NCI-H510A (cell line): ENCODE results near the gene TMEM87B.

Experiments used
- DNase-seq: peaks from one replicate; lab custom pipeline; 2025; lab: John Stamatoyannopoulos, UW

TMEM87B gene

DNA sequence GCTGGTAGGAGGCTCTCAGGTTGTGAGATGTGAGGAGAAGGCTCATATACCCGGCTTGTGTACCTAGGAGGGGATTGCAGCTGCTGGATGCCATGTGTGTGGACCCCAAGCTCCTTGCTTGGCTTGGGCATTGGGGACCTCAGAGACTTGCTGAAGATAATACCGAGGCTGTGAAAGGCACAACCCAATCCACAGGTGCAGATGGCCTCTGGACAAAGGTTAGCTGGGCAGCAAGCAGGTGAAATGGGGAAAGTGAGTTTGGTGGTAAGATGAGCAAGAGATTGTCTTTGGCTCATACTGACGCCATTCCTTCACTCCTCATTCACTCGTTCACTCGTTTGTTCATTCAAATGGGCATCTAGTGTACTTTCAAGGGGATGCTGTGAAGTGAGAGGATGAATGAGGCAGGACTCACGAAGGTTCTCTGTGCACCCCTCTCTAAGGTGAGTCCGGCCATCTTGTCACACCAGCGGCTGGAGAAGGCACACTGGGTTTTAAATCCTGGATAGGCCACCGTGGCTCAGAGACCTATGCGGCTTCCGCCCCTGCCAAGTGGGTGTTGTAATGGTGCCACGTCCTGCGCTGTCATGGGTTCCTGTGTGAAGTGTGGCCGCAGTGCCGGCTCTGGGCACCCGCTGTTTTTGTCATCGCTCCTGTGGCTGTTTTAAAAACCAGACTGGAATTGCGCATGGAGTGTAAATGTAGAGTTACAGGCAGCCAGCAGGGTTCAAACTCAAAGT lies 96.8 kb downstream of the TMEM87B start:
- DNase-seq: no peak

DNA sequence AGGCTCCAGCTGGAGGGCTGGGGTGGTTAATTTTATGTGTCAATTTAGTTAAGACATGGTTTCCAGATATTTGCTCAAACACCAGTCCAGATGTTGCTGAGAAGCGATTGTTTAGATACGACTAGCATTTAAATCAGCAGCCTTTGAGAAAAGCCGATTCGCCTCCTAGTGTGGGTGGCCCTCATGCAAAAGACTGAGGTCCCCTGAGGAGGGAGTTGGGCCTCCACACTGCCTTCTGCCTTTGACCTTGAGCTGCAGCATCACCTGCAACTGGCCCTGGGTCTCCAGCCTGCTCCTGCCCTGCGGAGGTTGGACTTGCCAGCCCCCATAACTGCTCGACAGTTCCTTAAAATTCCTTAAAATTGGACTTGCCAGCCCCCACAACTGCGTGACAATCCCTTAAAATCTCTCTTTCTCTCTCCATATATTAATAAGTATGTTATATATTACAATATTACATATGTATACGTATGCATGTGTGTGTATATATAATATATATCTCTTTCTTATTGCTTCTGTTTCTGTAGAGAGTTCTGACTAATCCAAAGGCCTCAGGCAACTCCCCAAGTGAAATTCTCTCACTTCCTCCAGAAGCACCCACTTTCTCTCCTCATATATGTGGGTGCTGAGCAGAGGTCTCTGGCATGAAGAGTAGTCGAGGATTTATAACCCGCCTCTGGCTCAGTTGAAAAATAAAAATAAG lies 97.6 kb downstream of the TMEM87B start:
- no peak for DNase-seq

- DNase-seq: no peak
Observed at GRCh38 chr2:112153179-112153490, 98.1 kb downstream of the TMEM87B start.

DNA sequence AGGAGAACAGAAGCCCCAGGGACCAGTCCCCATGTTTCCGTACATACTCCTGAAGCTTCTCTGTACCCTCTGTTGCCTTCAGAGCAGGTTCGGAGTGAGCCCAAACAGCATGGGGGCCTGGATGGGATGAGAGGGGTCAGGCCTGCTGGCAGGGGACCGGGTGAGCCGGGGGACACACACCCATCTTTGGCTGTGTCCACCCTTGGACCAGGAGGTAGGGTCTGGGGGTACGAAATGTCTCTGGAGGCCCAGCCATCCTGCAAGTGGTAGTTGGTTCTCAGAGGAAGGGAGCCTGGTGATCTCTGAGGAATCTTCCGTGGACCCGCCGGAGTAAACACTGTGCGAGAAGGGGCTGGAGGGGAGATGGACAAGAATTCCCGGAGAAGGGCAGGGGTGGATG lies 98.4 kb downstream of the TMEM87B start:
- no peak for DNase-seq

DNA sequence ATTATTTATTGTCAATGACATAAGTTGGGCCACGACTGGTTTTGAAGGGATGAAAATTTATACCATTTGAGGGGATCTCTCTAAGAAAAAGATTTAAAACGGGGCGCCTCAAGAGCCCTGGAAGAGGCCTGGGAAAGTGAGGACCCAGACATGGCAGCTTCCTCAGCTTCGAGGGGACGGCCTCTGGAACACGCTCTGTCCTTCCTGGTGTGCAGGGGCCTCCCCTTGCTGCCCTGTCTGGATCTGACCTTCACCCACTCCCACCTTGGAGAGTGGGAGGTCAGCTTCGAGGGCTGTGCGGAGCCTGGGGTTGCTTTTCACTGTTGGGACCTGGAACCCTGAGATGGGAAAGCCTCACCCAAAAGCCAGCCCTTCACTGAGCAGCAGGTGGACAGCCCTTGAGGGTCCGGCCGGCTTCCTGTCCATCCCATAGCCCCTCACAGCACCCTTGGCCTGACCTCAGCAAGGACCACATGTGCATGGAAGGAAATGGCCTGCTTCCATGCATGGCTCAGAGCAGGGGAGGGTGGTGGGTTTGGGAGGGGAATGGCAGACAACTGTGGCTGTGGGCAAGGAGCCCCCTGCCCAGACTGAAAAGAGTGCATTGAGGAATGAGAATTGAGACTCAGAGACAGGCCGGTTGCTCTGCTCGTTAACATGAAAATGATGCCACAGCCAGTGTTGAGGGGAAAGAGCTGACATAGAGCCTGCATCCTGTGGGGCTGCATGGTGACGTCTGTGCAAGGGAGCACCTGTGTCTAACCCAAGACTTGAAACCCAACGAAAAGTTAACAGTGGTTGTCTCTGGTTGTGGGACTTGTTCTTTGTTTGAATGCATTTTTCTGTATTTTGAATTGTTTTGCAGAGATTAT lies 99.4 kb downstream of the TMEM87B start:
- no peak for DNase-seq

- no peak for DNase-seq
Observed at GRCh38 chr2:112155331-112156151, 100.5 kb downstream of the TMEM87B start.

- no peak for DNase-seq
Observed at GRCh38 chr2:112156152-112156986, 101.3 kb downstream of the TMEM87B start.

DNA sequence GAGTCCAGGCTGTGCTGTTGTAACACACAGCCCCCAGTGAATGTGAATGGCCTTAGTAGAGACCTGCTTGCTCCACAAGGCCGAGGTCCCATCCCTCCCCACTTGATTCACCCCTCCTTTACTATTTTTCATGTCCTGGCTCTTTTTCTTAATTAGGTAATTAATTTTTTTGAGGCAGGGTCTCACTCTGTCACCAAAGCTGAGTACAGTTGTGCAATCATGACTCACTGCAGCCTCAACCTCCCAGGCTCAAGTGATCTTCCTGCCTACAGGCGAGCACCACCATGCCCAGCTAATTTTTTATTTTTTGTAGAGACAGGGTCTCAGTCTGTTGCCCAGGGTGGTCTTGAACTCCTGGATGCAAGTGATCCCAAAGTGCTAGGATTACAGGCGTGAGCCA lies 102.4 kb downstream of the TMEM87B start:
- no peak for DNase-seq

- peak; percentile 86 for DNase-seq
Observed at GRCh38 chr2:112159454-112159921, 104.4 kb downstream of the TMEM87B start.

- peak; percentile 27 for DNase-seq
Observed at GRCh38 chr2:112160283-112161250, 105.5 kb downstream of the TMEM87B start.

GRCh38 chr2:112161431-112162145 lies 106.5 kb downstream of the TMEM87B start:
- DNase-seq: peak; percentile 52

DNA sequence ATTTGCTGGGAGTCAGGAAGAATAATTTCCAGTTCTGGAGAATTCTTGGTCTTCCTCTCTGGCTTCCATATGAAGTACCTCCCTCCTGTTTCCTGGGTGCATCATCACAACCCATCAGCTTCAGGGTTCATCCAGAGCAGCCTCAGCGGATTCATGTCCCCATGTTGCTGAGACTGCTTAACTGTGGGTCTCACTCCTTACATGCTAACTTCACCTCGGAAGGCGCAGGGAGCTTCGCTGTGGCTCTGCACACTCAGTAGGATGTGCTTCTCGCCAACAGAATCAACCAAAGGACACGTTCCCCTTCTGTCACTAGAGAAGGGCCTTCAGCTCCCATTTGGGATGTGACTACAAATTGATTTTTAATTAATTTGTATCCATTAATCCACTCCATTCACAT lies 107.3 kb downstream of the TMEM87B start:
- no peak for DNase-seq

DNA sequence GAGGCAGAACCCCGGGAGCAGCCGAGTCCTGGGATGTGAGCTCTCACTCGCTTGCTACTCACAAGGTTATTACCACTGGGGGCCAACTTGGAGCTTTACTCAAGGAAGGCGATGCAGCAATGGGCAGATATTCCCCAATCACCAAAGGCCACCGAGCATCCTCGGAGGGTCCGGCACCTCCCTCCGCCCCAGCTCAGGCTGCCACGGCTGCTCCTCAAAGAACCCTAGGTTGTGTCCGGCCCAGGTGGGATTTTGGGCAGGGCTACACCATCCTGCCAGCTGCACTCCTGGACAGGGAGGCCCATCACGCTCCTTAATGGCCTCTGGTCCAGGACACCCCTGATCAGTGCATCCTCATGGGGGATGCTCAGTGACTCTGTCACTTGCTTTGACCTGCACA lies 107.9 kb downstream of the TMEM87B start:
- DNase-seq: no peak

- DNase-seq: no peak
Observed at GRCh38 chr2:112163541-112163981, 108.5 kb downstream of the TMEM87B start.

GRCh38 chr2:112164876-112165275 lies 109.8 kb downstream of the TMEM87B start:
- no peak for DNase-seq

DNA sequence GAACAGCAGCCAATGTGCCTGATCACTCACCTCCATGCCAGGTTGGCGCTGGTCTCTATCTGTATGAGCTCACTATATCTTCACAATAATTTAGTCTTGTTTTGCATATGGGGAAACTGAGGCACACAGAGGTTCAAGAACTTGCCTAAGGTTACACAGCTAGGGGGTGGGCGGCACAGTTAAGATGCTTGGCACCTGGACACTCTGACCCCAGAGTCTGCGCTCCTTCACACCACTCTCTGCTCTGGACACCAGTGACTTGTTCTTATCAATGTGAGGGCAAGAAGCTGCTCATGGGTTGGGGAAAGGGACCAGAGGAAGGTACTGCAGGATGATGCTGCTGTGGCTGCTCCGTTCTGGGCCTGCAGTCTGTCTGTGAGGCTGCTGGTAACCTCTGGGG lies 110.2 kb downstream of the TMEM87B start:
- DNase-seq: no peak

- no peak for DNase-seq
Observed at GRCh38 chr2:112166806-112167499, 111.9 kb downstream of the TMEM87B start.

- no peak for DNase-seq
Observed at GRCh38 chr2:112168422-112169124, 113.5 kb downstream of the TMEM87B start.
